Fibroblast of mammary gland (primary cell): ENCODE measurements around the gene TBX10.

Experiments used
- DNase-seq: peaks from one replicate; pipeline ENCODE4 v3.0.0-alpha.2; 2010; ENCODE audit warnings: low read depth
- H3K4me3 ChIP-seq: 2 replicates; pipeline ENCODE4 v1.5.1; 2011; ENCODE audit warnings: low read depth, mild to moderate bottlenecking, low read length, moderate library complexity; ENCODE audit not compliant: control insufficient read depth
- TF ChIP-seq, protein P1 (sequence below): conservative IDR thresholded peaks from 2 replicates; pipeline ENCODE4 v1.5.1; 2011; ENCODE audit warnings: low read depth, low read length, inconsistent platforms; ENCODE audit not compliant: control insufficient read depth, insufficient read depth

Gene TBX10

DNA sequence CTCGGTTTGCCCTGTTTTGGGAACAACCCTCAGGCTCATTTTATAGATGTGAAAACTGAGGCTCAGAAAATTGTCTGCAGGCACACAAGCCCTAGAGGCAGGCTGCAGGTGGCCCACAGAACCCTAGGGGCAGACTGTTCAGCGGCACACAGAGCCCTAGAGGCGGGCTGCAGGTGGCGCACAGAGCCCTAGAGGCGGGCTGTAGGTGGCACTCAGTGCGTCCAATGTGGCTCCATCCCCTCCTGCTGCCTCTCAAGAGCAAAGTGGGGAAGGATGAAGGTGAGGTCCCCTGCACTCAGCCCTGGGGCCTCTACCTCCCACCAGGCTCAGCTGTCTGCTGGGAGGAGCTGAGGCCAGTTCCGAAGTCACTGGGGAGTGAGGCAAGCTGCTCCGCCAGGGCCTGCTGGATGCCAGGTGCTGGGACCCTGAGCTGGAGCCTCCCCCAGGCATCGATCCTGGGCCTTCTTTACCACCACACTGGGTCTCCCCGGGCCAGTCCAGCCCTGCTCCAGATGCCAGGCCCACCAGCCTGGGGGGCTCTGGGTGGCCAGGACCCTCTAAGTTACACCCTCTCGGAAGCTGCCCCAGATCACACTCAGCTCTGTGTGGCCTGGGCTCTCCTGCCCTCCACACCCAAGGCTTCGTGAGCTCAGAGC lies 8.7 kb upstream of the TBX10 start:
- H3K4me3 ChIP-seq = no peak overlapping the region
- DNase-seq = no peak
- TF ChIP-seq, protein P1, sequence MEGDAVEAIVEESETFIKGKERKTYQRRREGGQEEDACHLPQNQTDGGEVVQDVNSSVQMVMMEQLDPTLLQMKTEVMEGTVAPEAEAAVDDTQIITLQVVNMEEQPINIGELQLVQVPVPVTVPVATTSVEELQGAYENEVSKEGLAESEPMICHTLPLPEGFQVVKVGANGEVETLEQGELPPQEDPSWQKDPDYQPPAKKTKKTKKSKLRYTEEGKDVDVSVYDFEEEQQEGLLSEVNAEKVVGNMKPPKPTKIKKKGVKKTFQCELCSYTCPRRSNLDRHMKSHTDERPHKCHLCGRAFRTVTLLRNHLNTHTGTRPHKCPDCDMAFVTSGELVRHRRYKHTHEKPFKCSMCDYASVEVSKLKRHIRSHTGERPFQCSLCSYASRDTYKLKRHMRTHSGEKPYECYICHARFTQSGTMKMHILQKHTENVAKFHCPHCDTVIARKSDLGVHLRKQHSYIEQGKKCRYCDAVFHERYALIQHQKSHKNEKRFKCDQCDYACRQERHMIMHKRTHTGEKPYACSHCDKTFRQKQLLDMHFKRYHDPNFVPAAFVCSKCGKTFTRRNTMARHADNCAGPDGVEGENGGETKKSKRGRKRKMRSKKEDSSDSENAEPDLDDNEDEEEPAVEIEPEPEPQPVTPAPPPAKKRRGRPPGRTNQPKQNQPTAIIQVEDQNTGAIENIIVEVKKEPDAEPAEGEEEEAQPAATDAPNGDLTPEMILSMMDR = no peak

DNA sequence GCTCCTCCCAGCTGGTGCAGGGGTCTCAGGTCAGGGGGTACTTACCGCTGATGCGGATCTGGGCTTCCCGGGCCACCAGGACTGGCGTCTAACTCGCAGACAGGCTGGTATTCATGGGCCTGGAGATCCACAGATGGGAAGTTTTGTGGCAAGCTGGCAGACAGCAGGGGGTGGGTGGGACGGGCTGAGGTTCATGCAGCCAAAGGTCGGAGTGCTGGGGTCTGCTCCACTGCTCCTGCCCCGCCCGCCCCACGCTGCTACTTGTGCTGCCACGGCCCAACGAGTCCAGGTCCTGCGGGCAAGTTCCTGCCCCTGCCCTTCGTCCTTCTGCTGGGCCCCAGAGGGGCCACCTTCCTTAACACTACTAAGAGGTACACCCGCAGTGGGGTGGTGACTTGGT lies 7.9 kb upstream of the TBX10 start:
- TF ChIP-seq, protein P1 = no peak
- H3K4me3 ChIP-seq = no peak overlapping the region
- DNase-seq = no peak

DNA sequence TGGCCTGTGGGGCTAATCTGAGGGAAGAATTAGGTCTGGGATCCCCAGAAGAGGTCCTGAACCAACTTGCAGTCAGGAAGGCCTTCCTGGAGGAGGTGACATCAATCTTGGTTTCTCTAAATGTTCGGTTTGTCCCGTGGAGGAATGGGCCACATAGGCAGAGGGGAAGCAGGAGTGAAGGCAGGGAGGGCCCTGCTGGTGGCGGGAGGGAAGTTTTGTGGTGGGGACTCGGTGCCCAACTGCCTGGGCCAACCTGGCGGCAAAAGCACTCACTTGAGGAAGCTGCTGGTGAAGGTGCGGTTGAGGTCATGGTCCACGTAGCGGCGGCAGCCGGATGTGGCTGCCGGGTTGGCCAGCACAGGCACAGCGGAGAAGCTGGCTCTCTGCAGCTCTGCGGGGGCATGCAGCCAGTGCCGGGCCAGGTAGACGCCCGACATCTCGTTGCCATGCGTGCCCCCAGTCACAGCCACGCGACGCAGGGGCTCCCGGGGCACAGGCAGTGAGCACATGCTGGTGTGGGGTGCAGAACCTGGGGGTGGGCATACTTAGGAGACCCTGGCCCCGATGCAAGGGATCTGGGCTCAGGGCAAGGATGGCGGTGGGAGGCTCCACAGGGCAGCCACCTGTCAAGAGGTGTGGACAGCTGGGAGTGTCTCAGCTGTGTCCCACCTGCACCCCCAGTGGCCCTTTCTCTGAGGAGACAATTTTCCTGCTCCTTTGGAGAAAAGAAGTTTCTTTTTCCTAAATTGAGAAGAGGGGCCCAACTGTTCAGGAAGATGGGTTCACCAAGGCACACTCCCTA lies 7.2 kb upstream of the TBX10 start:
- no peak overlapping the region for H3K4me3 ChIP-seq
- TF ChIP-seq, protein P1 = no peak
- no peak for DNase-seq

DNA sequence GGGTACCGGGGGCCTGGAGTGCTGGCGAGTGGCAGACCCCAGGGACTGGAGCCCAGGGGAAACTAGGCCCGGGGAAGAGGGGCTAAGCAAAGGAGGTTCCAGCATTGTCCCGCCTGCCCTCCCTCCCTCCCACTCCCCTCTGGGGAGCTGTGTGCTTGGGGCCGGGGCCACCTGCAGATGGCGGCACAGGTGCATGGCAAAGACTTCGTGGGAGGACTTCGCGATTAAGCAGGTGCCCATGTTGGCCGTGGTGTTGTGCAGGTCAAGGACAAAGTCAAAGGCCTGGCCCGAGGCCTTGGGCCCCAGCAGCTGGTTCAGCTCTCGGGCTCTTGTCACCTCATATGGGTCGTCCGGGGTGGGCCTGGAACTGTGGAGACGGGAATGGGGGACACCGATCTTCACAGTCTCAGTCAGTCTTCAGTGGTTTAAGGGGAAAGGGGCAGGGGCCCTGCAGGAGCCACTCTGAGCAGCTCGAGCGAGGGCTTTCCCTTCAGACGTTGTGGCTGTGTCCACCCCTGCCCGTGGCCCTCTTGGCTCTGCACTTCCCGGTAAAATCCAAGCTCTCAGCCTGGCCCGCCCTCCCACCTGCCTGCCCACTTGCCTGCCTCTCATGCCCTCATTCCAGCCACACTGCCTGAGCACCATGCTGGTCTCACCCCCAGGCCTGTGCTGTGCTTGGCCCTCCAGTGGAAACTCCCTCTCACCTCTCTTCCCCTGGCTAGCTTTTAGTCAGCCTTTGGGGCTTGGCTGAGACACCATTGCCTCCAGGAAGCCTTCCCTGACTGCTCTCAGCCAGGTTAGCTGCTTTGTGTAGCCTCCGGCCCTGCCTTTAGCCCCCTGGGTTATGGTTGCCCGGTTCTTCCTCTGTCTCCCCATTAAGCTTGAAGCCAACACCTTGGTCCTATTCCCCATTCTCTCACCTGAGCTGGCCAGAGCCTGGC lies 6.2 kb upstream of the TBX10 start:
- H3K4me3 ChIP-seq = no peak overlapping the region
- DNase-seq = no peak
- TF ChIP-seq, protein P1 = no peak

DNA sequence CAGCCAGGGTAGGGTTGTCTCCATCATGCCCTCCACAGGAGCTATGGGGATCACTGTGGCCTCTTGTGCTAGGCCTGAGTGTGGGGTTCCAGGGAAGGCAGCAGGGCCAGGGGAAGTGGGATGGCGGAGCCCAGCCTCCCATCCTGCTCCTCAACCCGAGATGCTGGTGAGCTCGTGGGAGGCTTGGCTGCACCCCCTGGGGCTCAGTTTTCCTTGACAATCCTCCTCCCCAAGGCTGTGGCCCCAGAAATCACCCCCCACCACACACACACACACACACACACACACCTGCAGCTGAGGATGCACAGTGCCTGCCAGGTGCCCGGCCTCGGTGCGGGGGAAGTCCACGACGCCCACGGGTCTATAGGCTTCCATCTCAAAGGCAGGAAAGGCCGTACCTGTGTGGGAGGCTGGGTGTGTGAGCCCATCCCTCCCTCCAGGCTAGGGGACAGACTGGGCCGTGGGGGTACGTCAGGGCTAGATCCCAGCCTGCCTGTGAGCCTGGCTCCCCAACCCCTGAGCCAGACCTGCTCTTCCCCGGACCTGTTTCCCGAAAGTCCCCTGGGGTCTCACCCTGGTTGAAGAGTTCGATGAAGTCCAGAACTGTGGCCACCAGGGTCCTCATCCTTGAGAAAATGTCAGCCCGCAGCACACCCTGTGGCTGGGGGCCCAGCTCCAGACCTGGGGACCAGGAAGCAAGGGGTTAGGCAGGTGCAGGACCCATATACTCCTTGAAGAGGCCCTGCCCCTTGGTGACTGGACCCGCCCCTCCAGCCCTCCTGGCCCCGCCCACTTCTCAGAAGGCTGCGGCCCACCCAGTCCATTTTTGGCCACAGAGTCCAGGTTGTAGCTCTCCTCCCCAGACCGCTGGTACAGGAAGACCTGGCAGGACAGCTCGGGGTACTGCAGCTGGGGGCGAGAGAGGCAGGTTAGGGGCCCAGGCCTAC lies 5.2 kb upstream of the TBX10 start:
- TF ChIP-seq, protein P1 = no peak
- no peak for DNase-seq
- no peak overlapping the region for H3K4me3 ChIP-seq
